Measurements from ENCODE around the gene P4HA2.

- TF ChIP-seq CBX1 (IDR thresholded peaks at IDR 0.05; ENCODE audit: low read depth): no peak
- no peak for TF ChIP-seq AGO2 (optimal IDR thresholded peaks at IDR 0.05; ENCODE audit: low read depth, low read length)
- no peak for TF ChIP-seq MAFK (conservative IDR thresholded peaks at IDR 0.05 in 1 of 2, IDR thresholded peaks at IDR 0.05 in 1 of 2; ENCODE audit: low read length in 2 of 2)
- no peak for TF ChIP-seq CTCF (CRISPR knock-in tag; IDR thresholded peaks at IDR 0.05)
- no peak for TF ChIP-seq ZNF3 (CRISPR knock-in tag; IDR thresholded peaks at IDR 0.05)
- TF ChIP-seq ZNF10 (CRISPR knock-in tag; IDR thresholded peaks at IDR 0.05; ENCODE audit: borderline replicate concordance, low read depth): no peak
- no peak for TF ChIP-seq ZNF24 (IDR thresholded peaks at IDR 0.05)
- TF ChIP-seq FOXM1 (CRISPR knock-in tag; IDR thresholded peaks at IDR 0.05): no peak
- TF ChIP-seq ZBTB7A (CRISPR knock-in tag; IDR thresholded peaks at IDR 0.05): no peak
- no peak for TF ChIP-seq ZNF543 (CRISPR knock-in tag; IDR thresholded peaks at IDR 0.05)
- TF ChIP-seq ATF3 (CRISPR knock-in tag; IDR thresholded peaks at IDR 0.05): no peak
These were observed 40.5 kb upstream of the P4HA2 start for GRCh38 chr5:132267931-132268768.
